Mesenchymal stem cell (in vitro differentiated cells and primary cell): Measurements from ENCODE around the gene ZNF837.

Experiments used
- DNase-seq: peaks from one replicate; pipeline ENCODE4 v3.0.0-alpha.2; 2013
- H2AFZ ChIP-seq: one replicate; pipeline ENCODE4 v1.6.1; 2013; ENCODE audit warnings: low read depth, mild to moderate bottlenecking, control low read depth, inconsistent platforms, low read length, moderate library complexity
- H2AK5ac ChIP-seq: 2 replicates; pipeline ENCODE4 v1.6.1; 2013; ENCODE audit warnings: low read length, moderate library complexity, mild to moderate bottlenecking, inconsistent platforms; ENCODE audit not compliant: severe bottlenecking
- H2BK120ac ChIP-seq: one replicate; pipeline ENCODE4 v1.6.1; 2013; ENCODE audit warnings: low read depth, mild to moderate bottlenecking, inconsistent platforms, low read length, moderate library complexity
- H2BK12ac ChIP-seq, 2 experiments: one replicate each; pipeline ENCODE4 v1.6.1; 2013; ENCODE audit warnings: inconsistent platforms in 2 of 2, low read length in 2 of 2, mild to moderate bottlenecking in 2 of 2, moderate library complexity in 2 of 2, control low read depth in 1 of 2
- H2BK15ac ChIP-seq: one replicate; pipeline ENCODE4 v1.6.1; 2013; ENCODE audit warnings: mild to moderate bottlenecking, low read depth, inconsistent platforms; ENCODE audit not compliant: poor library complexity, severe bottlenecking
- H2BK5ac ChIP-seq: 2 replicates; pipeline ENCODE4 v1.6.1; 2013; ENCODE audit warnings: low read depth, mild to moderate bottlenecking, low read length, control low read depth, inconsistent platforms; ENCODE audit not compliant: poor library complexity, severe bottlenecking
- H3K14ac ChIP-seq, 2 experiments: one replicate each; pipeline ENCODE4 v1.6.1; 2013; ENCODE audit warnings: inconsistent platforms in 2 of 2, low read length in 2 of 2, control low read depth in 1 of 2, mild to moderate bottlenecking in 1 of 2, moderate library complexity in 1 of 2
- H3K18ac ChIP-seq, 2 experiments: one replicate each; pipeline ENCODE4 v1.6.1; 2013; ENCODE audit warnings: inconsistent platforms in 2 of 2, low read length in 2 of 2, control low read depth in 1 of 2, low read depth in 1 of 2, mild to moderate bottlenecking in 1 of 2
- H3K23ac ChIP-seq, 2 experiments: one replicate each; pipeline ENCODE4 v1.6.1; 2013; ENCODE audit warnings: inconsistent platforms in 2 of 2, low read length in 2 of 2, mild to moderate bottlenecking in 2 of 2, moderate library complexity in 2 of 2, control low read depth in 1 of 2
- H3K27ac ChIP-seq: 2 replicates; pipeline ENCODE4 v1.5.1; 2013; ENCODE audit warnings: mild to moderate bottlenecking, moderate library complexity, low read length, control low read depth, inconsistent platforms; ENCODE audit not compliant: poor library complexity, severe bottlenecking
- H3K27me3 ChIP-seq, 2 experiments: 2 replicates each; pipeline versions ENCODE4 v1.6.1 to v1.7.0; 2013; ENCODE audit warnings: low read length in 2 of 2, mild to moderate bottlenecking in 2 of 2, moderate library complexity in 2 of 2, control low read depth in 1 of 2, inconsistent platforms in 1 of 2; ENCODE audit not compliant: control insufficient read depth in 1 of 2, insufficient read depth in 1 of 2
- H3K36me3 ChIP-seq, 2 experiments: 2 replicates each; pipeline versions ENCODE4 v1.6.1 to v1.7.0; 2013; ENCODE audit warnings: low read length in 2 of 2, control low read depth in 1 of 2, inconsistent platforms in 1 of 2, low read depth in 1 of 2, mild to moderate bottlenecking in 1 of 2; ENCODE audit not compliant: insufficient read depth in 2 of 2, control insufficient read depth in 1 of 2
- H3K4ac ChIP-seq, 2 experiments: one replicate each; pipeline ENCODE4 v1.6.1; 2013; ENCODE audit warnings: inconsistent platforms in 2 of 2, low read length in 2 of 2, mild to moderate bottlenecking in 2 of 2, moderate library complexity in 2 of 2, control low read depth in 1 of 2, low read depth in 1 of 2
- H3K4me1 ChIP-seq: 2 replicates; pipeline ENCODE4 v1.6.1; 2013; ENCODE audit warnings: low read depth, low read length, control low read depth; ENCODE audit not compliant: control insufficient read depth, insufficient read depth
- H3K4me2 ChIP-seq: 2 replicates; pipeline ENCODE4 v1.6.1; 2013; ENCODE audit warnings: low read length, mild to moderate bottlenecking, inconsistent platforms; ENCODE audit not compliant: poor library complexity, severe bottlenecking
- H3K4me3 ChIP-seq, 2 experiments: 2 replicates each; pipeline versions ENCODE4 v1.5.1 to v1.7.0; 2013; ENCODE audit warnings: low read length in 2 of 2, mild to moderate bottlenecking in 2 of 2, control low read depth in 1 of 2, low read depth in 1 of 2; ENCODE audit not compliant: insufficient read depth in 1 of 2
- H3K79me1 ChIP-seq: replicated peaks from 2 replicates; pipeline ENCODE4 v1.6.1; 2013; ENCODE audit warnings: mild to moderate bottlenecking, control low read depth, low read length, inconsistent platforms; ENCODE audit not compliant: poor library complexity, severe bottlenecking
- H3K9ac ChIP-seq: 2 replicates; pipeline ENCODE4 v1.7.0; 2013; ENCODE audit warnings: mild to moderate bottlenecking, low read length, moderate library complexity
- H3K9me3 ChIP-seq: 2 replicates; pipeline ENCODE4 v1.7.0; 2013; ENCODE audit warnings: mild to moderate bottlenecking, low read length; ENCODE audit not compliant: control insufficient read depth
- H4K8ac ChIP-seq: one replicate; pipeline ENCODE4 v1.6.1; 2013; ENCODE audit warnings: inconsistent platforms, mild to moderate bottlenecking, low read length, moderate library complexity
- H4K91ac ChIP-seq: one replicate; pipeline ENCODE4 v1.6.1; 2013; ENCODE audit warnings: mild to moderate bottlenecking, low read length, inconsistent platforms
- WGBS: methylation state at CpG from one replicate; pipeline ENCODE4 v1.1.7; 2013; ENCODE audit warnings: mixed read lengths; 5-methylcytosine and 5-hydroxymethylcytosine counted together

Gene ZNF837

DNA sequence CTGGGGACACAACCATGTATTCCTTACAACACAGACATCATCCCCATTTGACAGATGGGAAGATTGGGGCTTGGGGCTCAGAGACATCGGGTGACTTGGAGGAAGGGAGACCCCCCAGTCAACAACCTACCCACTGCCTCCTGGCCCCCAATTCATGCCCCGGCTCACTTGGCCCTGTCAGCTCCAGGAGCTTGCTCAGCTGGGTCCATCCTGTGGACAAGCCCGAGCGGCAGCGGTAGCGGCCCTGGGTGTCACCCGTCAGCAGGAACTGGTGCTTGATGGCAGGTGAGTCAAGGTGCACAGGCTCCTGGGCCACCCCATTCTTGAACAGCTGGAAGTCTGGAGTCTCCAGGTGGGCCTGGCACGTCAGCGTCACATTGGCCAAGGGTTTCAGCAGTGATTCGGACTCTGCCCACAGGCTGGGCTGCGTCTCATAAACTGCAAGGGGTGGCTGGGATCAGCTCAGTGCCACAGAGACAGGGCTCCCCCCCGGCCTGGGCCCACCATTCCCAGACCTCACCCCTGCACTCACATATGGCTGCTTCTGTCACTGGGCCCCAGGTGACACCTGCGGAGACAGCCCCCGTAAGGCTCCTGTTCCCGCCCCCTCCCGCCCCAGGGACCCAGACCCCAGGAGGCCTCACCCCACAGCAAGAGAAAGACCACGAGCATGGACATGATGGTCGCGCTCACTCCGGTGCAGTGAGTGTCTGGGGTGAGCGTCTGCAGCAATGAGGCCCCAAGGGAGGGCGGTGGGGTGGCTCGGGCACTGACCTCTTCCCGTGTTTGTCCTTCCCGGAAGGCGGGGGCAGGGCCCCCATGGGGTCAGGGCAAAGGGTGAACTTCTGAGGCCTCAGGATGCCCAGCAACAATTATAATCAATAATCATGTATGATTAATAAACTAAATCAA lies 27.8 kb downstream of the ZNF837 start, which contains the start of gene A1BG:
TSS of gene A1BG (minus strand) at position 733 of the 912 bp plus-strand sequence. CDS start at position 678, 55 bp downstream.
- WGBS = 95% methylated on average over 22 of the region's 26 CpGs

DNA sequence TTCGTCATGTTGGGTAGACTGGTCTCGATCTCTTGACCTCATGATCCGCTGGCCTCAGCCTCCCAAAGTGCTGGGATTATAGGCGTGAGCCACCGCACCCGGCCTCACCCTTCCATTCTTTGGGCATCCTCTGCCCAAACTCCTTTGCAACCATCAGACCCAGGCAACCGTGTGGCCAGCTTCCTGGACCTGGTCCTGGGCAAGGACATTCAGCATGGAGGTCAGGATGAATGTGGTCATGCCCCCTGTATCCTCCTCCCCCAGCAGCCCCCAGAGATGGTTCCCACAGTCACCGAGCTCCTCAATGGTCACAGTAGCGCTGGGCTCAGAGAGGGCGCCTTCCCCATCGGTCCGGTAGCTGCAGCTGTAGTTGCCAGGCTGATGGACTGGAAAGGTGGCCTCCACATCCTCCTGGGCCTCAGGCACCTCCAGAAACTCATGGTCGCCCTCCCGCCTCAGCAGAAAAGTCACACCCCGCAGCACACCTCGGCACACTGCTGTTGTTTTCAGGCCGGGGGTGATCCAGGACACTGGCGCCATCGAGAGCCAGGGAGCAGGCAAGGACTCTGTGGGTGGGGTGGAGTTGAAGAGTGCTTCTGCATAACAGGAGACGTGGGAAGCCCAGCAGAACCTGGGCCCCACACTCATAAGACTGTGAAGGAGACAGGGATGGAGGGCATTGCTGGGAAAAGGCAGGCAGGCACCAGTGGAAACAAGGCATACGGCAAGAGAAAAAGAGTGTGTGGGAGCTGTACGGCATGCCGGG lies 28.7 kb downstream of the ZNF837 start:
- no peak for DNase-seq
- Histone ChIP-seq H3K79me1 (peaks cover 32% of the 10 kb centered on the region), H3K9ac (no peak overlapping the region), H2BK5ac (no peak overlapping the region), H3K4me2 (no peak overlapping the region), H2BK15ac (no peak overlapping the region), H2AK5ac (no peak overlapping the region), H3K18ac (no peak overlapping the region), H4K8ac (no peak overlapping the region), H3K4ac (no peak overlapping the region), H2BK12ac (no peak overlapping the region), H2AFZ (no peak overlapping the region), H2BK120ac (no peak overlapping the region), H3K27me3 (peaks cover 0 to 18% of the 10 kb centered on the region in 2 experiments), H4K91ac (no peak overlapping the region), H3K27ac (no peak overlapping the region), H3K23ac (no peak overlapping the region), H3K9me3 (no peaks in the 10 kb centered on the region), H3K36me3 (peaks cover 13 to 61% of the 10 kb centered on the region in 2 experiments), H3K14ac (no peak overlapping the region), H3K4me1 (no peaks in the 10 kb centered on the region), H3K4me3 (no peak overlapping the region)
- 93% methylated on average over 20 of the region's 23 CpGs for WGBS

More for the DNA sequence above, 27.8 kb downstream of the ZNF837 start, which contains the start of gene A1BG:
- H3K4me1 ChIP-seq = peaks cover 3% of the 10 kb centered on the region
- no peak within 1 kb of the TSS for H3K9ac ChIP-seq
- no peak within 1 kb of the TSS for H2BK5ac ChIP-seq
- no peak within 1 kb of the TSS for H3K27ac ChIP-seq
- H3K9me3 ChIP-seq = no peaks in the 10 kb centered on the region
- no peak within 1 kb of the TSS for H2BK120ac ChIP-seq
- no peak within 1 kb of the TSS for H3K4ac ChIP-seq
- no peak within 1 kb of the TSS for H2AK5ac ChIP-seq
- H3K36me3 ChIP-seq = peaks cover 13 to 61% of the 10 kb centered on the region in 2 experiments
- H3K27me3 ChIP-seq = peaks cover 0 to 23% of the 10 kb centered on the region in 2 experiments
- H3K4me3 ChIP-seq = no peak within 1 kb of the TSS
- H3K14ac ChIP-seq = no peak within 1 kb of the TSS
- H2BK15ac ChIP-seq = no peak within 1 kb of the TSS
- no peak within 1 kb of the TSS for H3K18ac ChIP-seq
- peaks cover 32% of the 10 kb centered on the region for H3K79me1 ChIP-seq
- no peak within 1 kb of the TSS for H2AFZ ChIP-seq
- H3K4me2 ChIP-seq = no peak within 1 kb of the TSS
- H4K91ac ChIP-seq = no peak within 1 kb of the TSS
- H2BK12ac ChIP-seq = no peak within 1 kb of the TSS
- no peak for DNase-seq
- no peak within 1 kb of the TSS for H3K23ac ChIP-seq
- no peak within 1 kb of the TSS for H4K8ac ChIP-seq

DNA sequence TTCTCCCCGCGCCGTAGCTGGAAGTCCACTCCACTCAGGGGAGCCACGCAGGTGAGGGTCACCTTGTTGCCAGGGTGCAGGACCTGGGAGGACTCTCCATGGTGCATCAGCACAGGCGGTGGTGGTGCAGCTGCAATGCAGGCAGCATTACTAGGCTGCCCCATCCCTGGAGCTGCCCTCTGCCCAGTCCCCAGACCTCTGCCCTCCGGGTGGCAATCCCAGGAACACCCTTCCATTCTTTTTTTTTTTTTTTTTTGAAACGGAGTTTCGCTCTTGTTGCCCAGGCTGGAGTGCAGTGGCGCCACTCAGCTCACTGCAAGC lies 29.3 kb downstream of the ZNF837 start:
- Histone ChIP-seq H2BK120ac (no peak overlapping the region), H2AFZ (no peak overlapping the region), H3K27me3 (peaks cover 0 to 12% of the 10 kb centered on the region in 2 experiments), H3K4me2 (no peak overlapping the region), H3K9me3 (no peaks in the 10 kb centered on the region), H3K27ac (no peak overlapping the region), H2BK12ac (no peak overlapping the region), H3K9ac (no peak overlapping the region), H3K14ac (no peak overlapping the region), H2BK15ac (no peak overlapping the region), H3K36me3 (peaks cover 13 to 55% of the 10 kb centered on the region in 2 experiments), H3K4me1 (peaks cover 1% of the 10 kb centered on the region), H3K4ac (no peak overlapping the region), H4K8ac (no peak overlapping the region), H4K91ac (peak overlapping the region; percentile 47), H3K79me1 (peaks cover 33% of the 10 kb centered on the region), H3K18ac (no peak overlapping the region), H2BK5ac (no peak overlapping the region), H3K23ac (no peak overlapping the region), H3K4me3 (no peak overlapping the region), H2AK5ac (no peak overlapping the region)
- no peak for DNase-seq
- 97% methylated on average over 7 of the region's 9 CpGs for WGBS
